Fibroblast of skin of right biceps (primary cell): ENCODE data around the gene CLDN34.

Source experiments
- DNase-seq: peaks from one replicate; pipeline ENCODE4 v3.0.0-alpha.2; 2013

The CLDN34 gene

DNA sequence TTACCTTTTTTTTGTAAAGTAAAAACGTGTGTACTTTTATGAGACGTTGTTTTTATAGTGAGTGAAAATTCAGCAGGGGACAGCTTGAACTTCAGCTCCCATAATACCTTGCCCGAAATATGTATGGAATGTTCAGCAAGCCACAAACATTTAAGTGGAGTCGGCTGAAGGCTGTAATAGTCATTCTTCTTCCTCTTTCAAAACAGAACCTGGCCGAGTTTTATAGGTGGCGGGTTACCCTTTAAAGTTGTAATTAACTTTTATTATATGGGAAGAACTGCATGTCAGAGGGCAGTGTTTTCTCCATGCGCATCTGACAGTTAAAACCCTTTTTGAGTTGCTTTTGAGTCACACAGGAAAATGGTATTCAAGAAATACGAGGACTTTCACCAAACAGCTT lies 50.7 kb downstream of the CLDN34 start:
- DNase-seq = peak; percentile 84
